ENCODE results near the gene SPA17. TPM values are rescaled to one million over a fixed set of nuclear protein-coding genes. Genes with fewer than 3 reads are reported as not detected.

The SPA17 gene
- total RNA-seq, 1 donor from 2014 or later, result 2.1 TPM

- Histone ChIP-seq H3K36me3 (ENCODE audit: control insufficient read depth in 3 of 3, insufficient read depth in 3 of 3, low read length in 3 of 3) (no peaks in the 10 kb centered on the region), H3K9ac (ENCODE audit: low read depth in 1 of 3, low read length in 3 of 3) (peak overlapping the region; percentile 62 to 79 (median 73)), H3K4me3 (ENCODE audit: low read length in 3 of 3) (peak overlapping the region; percentile 82 to 83 (median 83)), H3K27me3 (ENCODE audit: control insufficient read depth in 3 of 3, insufficient read depth in 3 of 3, low read length in 3 of 3) (peaks cover 49 to 69% (median 63%) of the 10 kb centered on the region in 3 donors), H3K27ac (ENCODE audit: low read depth, low read length) (no peak overlapping the region), H3K4me1 (ENCODE audit: control insufficient read depth in 3 of 3, insufficient read depth in 3 of 3, low read length in 3 of 3) (peaks cover 20 to 22% (median 21%) of the 10 kb centered on the region in 3 donors), H3K9me3 (ENCODE audit: control insufficient read depth in 3 of 3, low read length in 3 of 3) (no peaks in the 10 kb centered on the region)
These were observed 72.3 kb downstream of the SPA17 start for GRCh38 chr11:124745835-124746620.

GRCh38 chr11:124746621-124747243 lies 73.0 kb downstream of the SPA17 start:
- Histone ChIP-seq H3K9me3 (ENCODE audit: control insufficient read depth in 3 of 3, low read length in 3 of 3) (no peaks in the 10 kb centered on the region), H3K4me3 (ENCODE audit: low read length in 3 of 3) (peak overlapping the region; percentile 82 to 83 (median 83)), H3K27me3 (ENCODE audit: control insufficient read depth in 3 of 3, insufficient read depth in 3 of 3, low read length in 3 of 3) (peaks cover 50 to 69% (median 65%) of the 10 kb centered on the region in 3 donors), H3K27ac (ENCODE audit: low read depth, low read length) (no peak overlapping the region), H3K4me1 (ENCODE audit: control insufficient read depth in 3 of 3, insufficient read depth in 3 of 3, low read length in 3 of 3) (peaks cover 20 to 23% (median 22%) of the 10 kb centered on the region in 3 donors), H3K36me3 (ENCODE audit: control insufficient read depth in 3 of 3, insufficient read depth in 3 of 3, low read length in 3 of 3) (no peaks in the 10 kb centered on the region), H3K9ac (ENCODE audit: low read depth in 1 of 3, low read length in 3 of 3) (peak overlapping the region; percentile 62 to 79 (median 73))

Small RNA genes within 50 kb of the gene (small RNA-seq; reads per million reads assigned to genes)
- not detected for gene RNA5SP352

Other genes with a start within 250 kb of the SPA17 start
- gene OR8B4, start 249.0 kb upstream of the SPA17 start, total RNA-seq, result not detected
- gene OR8B8, start 228.2 kb upstream of the SPA17 start, total RNA-seq, result not detected
- not detected for gene OR8B12, start 130.2 kb upstream of the SPA17 start, total RNA-seq
- not detected for gene OR8A1, start 103.9 kb upstream of the SPA17 start, total RNA-seq
- gene PANX3, start 62.5 kb upstream of the SPA17 start, total RNA-seq, result not detected
- gene TBRG1, start 51.0 kb upstream of the SPA17 start, total RNA-seq, result 7.3 TPM
- gene SIAE, start 165 bp upstream of the SPA17 start, total RNA-seq, result 2.1 TPM
- not detected for gene NRGN, start 66.0 kb downstream of the SPA17 start, total RNA-seq
- gene VSIG2, start 78.4 kb downstream of the SPA17 start, total RNA-seq, result not detected
- 9.4 TPM for gene ESAM, start 88.4 kb downstream of the SPA17 start, total RNA-seq
- 9.4 TPM for gene MSANTD2, start 126.5 kb downstream of the SPA17 start, total RNA-seq
- gene ROBO3, start 191.5 kb downstream of the SPA17 start, total RNA-seq, result 12.0 TPM
- 14.1 TPM for gene ROBO4, start 224.0 kb downstream of the SPA17 start, total RNA-seq
- gene HEPN1, start 245.3 kb downstream of the SPA17 start, total RNA-seq, result not detected